Calu3 (cell line): ENCODE measurements around the gene ALK. TPM values are rescaled to one million over a fixed set of nuclear protein-coding genes. Genes with fewer than 3 reads are reported as not detected.

Experiments used
- BruUV-seq: library from RNA; stranded (reverse); fragments of 400-500 nt; replicated peaks from 2 replicates; lab custom pipeline; 2021; lab: Mats Ljungman, UMichigan
- CTCF ChIA-PET: fragments of 300-600 bp; sonication (Branson Sonifier 250); formaldehyde crosslinking; loops from one replicate; lab custom pipeline; 2022; ENCODE audit warnings: antibody characterized with exemption; lab: Charles Lee
- DNase-seq: peaks from one replicate; pipeline ENCODE4 v3.0.0; 2022
- H3K27ac Mint-ChIP-seq: one replicate; pipeline ENCODE4 v1.8.0; 2022; ENCODE audit warnings: mixed read lengths; ENCODE audit not compliant: unreplicated experiment
- H3K27me3 Mint-ChIP-seq: one replicate; pipeline ENCODE4 v1.8.0; 2022; ENCODE audit warnings: mixed read lengths; ENCODE audit not compliant: unreplicated experiment
- H3K36me3 Mint-ChIP-seq: one replicate; pipeline ENCODE4 v1.8.0; 2022; ENCODE audit warnings: mild to moderate bottlenecking, moderate library complexity, mixed read lengths; ENCODE audit not compliant: insufficient read depth, unreplicated experiment
- H3K4me1 Mint-ChIP-seq: one replicate; pipeline ENCODE4 v1.8.0; 2022; ENCODE audit warnings: mild to moderate bottlenecking, low read depth, mixed read lengths; ENCODE audit not compliant: unreplicated experiment
- H3K4me3 Mint-ChIP-seq: one replicate; pipeline ENCODE4 v1.8.0; 2022; ENCODE audit warnings: mild to moderate bottlenecking, low read depth, moderate library complexity, mixed read lengths; ENCODE audit not compliant: unreplicated experiment
- H3K9me3 Mint-ChIP-seq: one replicate; pipeline ENCODE4 v1.8.0; 2022; ENCODE audit warnings: low read depth, mixed read lengths; ENCODE audit not compliant: unreplicated experiment
- CTCF ChIP-seq: fragments of 200-600 bp; IDR thresholded peaks from one replicate; pipeline ENCODE4 v1.8.0; 2022; ENCODE audit warnings: antibody characterized with exemption; ENCODE audit not compliant: unreplicated experiment
- intact Hi-C: fragments of 100-400 bp; cut with micrococcal nuclease; formaldehyde crosslinking; loops from one replicate; pipeline ENCODE4 v1.10.0; 2022; ENCODE audit not compliant: unreplicated experiment
- total RNA-seq: library from RNA; stranded (reverse); gene quantifications from 2 replicates; pipeline ENCODE4 v1.2.3, GENCODE V29; 2022

Gene ALK
- total RNA-seq, 1 experiment from 2014 or later, result not detected

GRCh38 chr2:29557268-29557667, 364.1 kb downstream of the ALK start:
- H3K4me1 Mint-ChIP-seq, result no peaks in the 10 kb centered on the region
- no TSS peak for BruUV-seq
- H3K36me3 Mint-ChIP-seq, result no peaks in the 10 kb centered on the region
- H3K4me3 Mint-ChIP-seq, result no peak overlapping the region
- no peak for TF ChIP-seq CTCF
- no peaks in the 10 kb centered on the region for H3K9me3 Mint-ChIP-seq
- H3K27me3 Mint-ChIP-seq, result peaks cover 89% of the 10 kb centered on the region
- CTCF ChIA-PET, result no interaction called here
- DNase-seq, result no peak
- intact Hi-C loops, result no loop called here
- H3K27ac Mint-ChIP-seq, result no peak overlapping the region

- H3K4me1 Mint-ChIP-seq, result peaks cover 8% of the 10 kb centered on the region
- H3K4me3 Mint-ChIP-seq, result no peak overlapping the region
- H3K27me3 Mint-ChIP-seq, result peaks cover 65% of the 10 kb centered on the region
- BruUV-seq, result no TSS peak
- intact Hi-C loops, result no loop called here
- no peaks in the 10 kb centered on the region for H3K9me3 Mint-ChIP-seq
- CTCF ChIA-PET, result no interaction called here
- H3K36me3 Mint-ChIP-seq, result no peaks in the 10 kb centered on the region
- H3K27ac Mint-ChIP-seq, result peak overlapping the region; percentile 38
- no peak for DNase-seq
- no peak for TF ChIP-seq CTCF
Measured at GRCh38 chr2:29549069-29549380, 372.4 kb downstream of the ALK start.

- Mint-ChIP-seq H3K27me3 (peaks cover 71% of the 10 kb centered on the region), H3K27ac (no peak overlapping the region), H3K9me3 (no peaks in the 10 kb centered on the region), H3K36me3 (no peaks in the 10 kb centered on the region), H3K4me1 (peaks cover 8% of the 10 kb centered on the region), H3K4me3 (no peak overlapping the region)
- no TSS peak for BruUV-seq
- no peak for DNase-seq
- TF ChIP-seq CTCF, result no peak
- intact Hi-C loops, result no loop called here
- CTCF ChIA-PET, result no interaction called here
Measured at GRCh38 chr2:29544917-29545316, 376.5 kb downstream of the ALK start.

- H3K27me3 Mint-ChIP-seq, result peaks cover 78% of the 10 kb centered on the region
- CTCF ChIA-PET, result interaction anchor here (0.6 kb wide), 1 partner anchor 47 kb away, joined by 5 read pairs; no protein-coding TSS in a partner anchor
- no peak for DNase-seq
- H3K4me1 Mint-ChIP-seq, result peaks cover 7% of the 10 kb centered on the region
- no TSS peak for BruUV-seq
- TF ChIP-seq CTCF, result no peak
- H3K36me3 Mint-ChIP-seq, result no peaks in the 10 kb centered on the region
- intact Hi-C loops, result no loop called here
- no peak overlapping the region for H3K4me3 Mint-ChIP-seq
- H3K9me3 Mint-ChIP-seq, result no peaks in the 10 kb centered on the region
- no peak overlapping the region for H3K27ac Mint-ChIP-seq
Measured at GRCh38 chr2:29544031-29544430, 377.4 kb downstream of the ALK start.
